Measurements from ENCODE around the gene SPOCK3.

- TF ChIP-seq POLR2AphosphoS5 (IDR thresholded peaks at IDR 0.05; ENCODE audit: low read depth) (no peak), CTCF (conservative IDR thresholded peaks at IDR 0.05; ENCODE audit: low read depth in 2 of 2) (no peak), REST (IDR thresholded peaks at IDR 0.05; ENCODE audit: unreplicated experiment) (no peak), ZNF331 (CRISPR knock-in tag; IDR thresholded peaks at IDR 0.05; ENCODE audit: low read depth) (no peak), EZH2 (IDR thresholded peaks at IDR 0.05; ENCODE audit: low read depth, unreplicated experiment) (no peak), EZH2phosphoT487 (IDR thresholded peaks at IDR 0.05; ENCODE audit: unreplicated experiment) (no peak), JUNB (IDR thresholded peaks at IDR 0.05; ENCODE audit: unreplicated experiment) (no peak), ZNF114 (CRISPR knock-in tag; IDR thresholded peaks at IDR 0.05) (no peak), STAT1 (IDR thresholded peaks at IDR 0.05; ENCODE audit: unreplicated experiment) (no peak)
- TF ChIP-seq, protein P1, sequence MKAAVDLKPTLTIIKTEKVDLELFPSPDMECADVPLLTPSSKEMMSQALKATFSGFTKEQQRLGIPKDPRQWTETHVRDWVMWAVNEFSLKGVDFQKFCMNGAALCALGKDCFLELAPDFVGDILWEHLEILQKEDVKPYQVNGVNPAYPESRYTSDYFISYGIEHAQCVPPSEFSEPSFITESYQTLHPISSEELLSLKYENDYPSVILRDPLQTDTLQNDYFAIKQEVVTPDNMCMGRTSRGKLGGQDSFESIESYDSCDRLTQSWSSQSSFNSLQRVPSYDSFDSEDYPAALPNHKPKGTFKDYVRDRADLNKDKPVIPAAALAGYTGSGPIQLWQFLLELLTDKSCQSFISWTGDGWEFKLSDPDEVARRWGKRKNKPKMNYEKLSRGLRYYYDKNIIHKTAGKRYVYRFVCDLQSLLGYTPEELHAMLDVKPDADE (IDR thresholded peaks at IDR 0.05), result no peak
Measured at GRCh38 chr4:166777760-166778159, 456.5 kb downstream of the SPOCK3 start.

Measured in GM23338 (cell line).